Measurements from ENCODE around the gene SYPL1. TPM values are rescaled to one million over a fixed set of nuclear protein-coding genes. Genes with fewer than 3 reads are reported as not detected.

The SYPL1 gene
- polyA plus RNA-seq, 1 of the 3 experiments (the other 2 are of a cell fraction) = 72.4 TPM

DNA sequence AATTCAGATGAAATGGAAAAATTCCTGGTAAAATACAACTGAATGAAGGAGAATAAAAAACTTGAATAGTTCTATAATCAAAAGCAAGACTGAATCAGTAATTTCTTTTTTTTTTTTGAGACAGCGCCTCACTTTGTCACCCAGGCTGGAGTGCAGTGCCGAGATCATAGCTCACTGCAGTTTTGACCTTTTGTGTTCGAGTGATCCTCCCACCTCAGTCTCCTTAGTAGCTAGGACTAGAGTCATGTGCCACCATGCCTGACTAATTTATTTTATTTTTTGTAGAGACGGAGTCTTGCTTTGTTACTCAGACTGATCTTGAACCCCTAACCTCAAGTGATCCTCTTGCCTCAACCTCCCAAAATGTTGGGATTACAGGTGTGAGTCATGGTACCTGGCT lies 26.1 kb downstream of the SYPL1 start:
- POLR2A ChIA-PET = no interaction called here
- WGBS (ENCODE audit: low lambda C conversion rate) = 95% methylated on average over 4 of the region's 4 CpGs
- no peak overlapping the region for H3K27ac ChIP-seq (ENCODE audit: low read depth in 2 of 2, low read length in 1 of 2)
- H3K9me3 ChIP-seq = 0 out of 2 replicates have a peak, but pooled peaks cover 3% of the 10 kb centered on the region
- CTCF ChIA-PET = interaction anchor here (1.1 to 2.0 kb wide), 4 partner anchors 15 to 68 kb away, joined by 3 to 8 read pairs (median 4); no protein-coding TSS in a partner anchor
- DNase-seq = no peak
- H3K4me3 ChIP-seq (ENCODE audit: low read depth in 2 of 2, low read length in 1 of 2) = no peak overlapping the region
- peaks cover 7% of the 10 kb centered on the region for H3F3A ChIP-seq (replicated peaks; ENCODE audit: insufficient read depth)
- TF ChIP-seq CHD2 (IDR thresholded peaks at IDR 0.05; ENCODE audit: low read length, partially characterized antibody) (no peak), YY1 (IDR thresholded peaks at IDR 0.05; ENCODE audit: low read depth) (no peak), FOSL2 (IDR thresholded peaks at IDR 0.05; ENCODE audit: borderline replicate concordance, low read depth) (no peak)
- TF ChIP-seq, protein P1, sequence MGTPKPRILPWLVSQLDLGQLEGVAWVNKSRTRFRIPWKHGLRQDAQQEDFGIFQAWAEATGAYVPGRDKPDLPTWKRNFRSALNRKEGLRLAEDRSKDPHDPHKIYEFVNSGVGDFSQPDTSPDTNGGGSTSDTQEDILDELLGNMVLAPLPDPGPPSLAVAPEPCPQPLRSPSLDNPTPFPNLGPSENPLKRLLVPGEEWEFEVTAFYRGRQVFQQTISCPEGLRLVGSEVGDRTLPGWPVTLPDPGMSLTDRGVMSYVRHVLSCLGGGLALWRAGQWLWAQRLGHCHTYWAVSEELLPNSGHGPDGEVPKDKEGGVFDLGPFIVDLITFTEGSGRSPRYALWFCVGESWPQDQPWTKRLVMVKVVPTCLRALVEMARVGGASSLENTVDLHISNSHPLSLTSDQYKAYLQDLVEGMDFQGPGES (IDR thresholded peaks at IDR 0.05; ENCODE audit: low read depth, low read length) = no peak
- no peak overlapping the region for H3K4me2 ChIP-seq
- H3K79me2 ChIP-seq (ENCODE audit: insufficient read depth) = no peaks in the 10 kb centered on the region
- H3K36me3 ChIP-seq (replicated peaks in 1 of 2; ENCODE audit: control insufficient read depth in 1 of 2, insufficient read depth in 2 of 2, low read length in 1 of 2) = peaks cover 21 to 41% of the 10 kb centered on the region in 2 experiments
- H3K27me3 ChIP-seq (ENCODE audit: insufficient read depth) = no peaks in the 10 kb centered on the region
- H3K9ac ChIP-seq = no peak overlapping the region
- no peak overlapping the region for H2AFZ ChIP-seq (ENCODE audit: low read depth)
- H4K20me1 ChIP-seq (ENCODE audit: insufficient read depth) = no peaks in the 10 kb centered on the region
- H3K4me1 ChIP-seq (ENCODE audit: control insufficient read depth in 1 of 2, insufficient read depth in 2 of 2, low read depth in 1 of 2, low read length in 1 of 2) = no peaks in the 10 kb centered on the region
- no peaks in the 10 kb centered on the region; the same call in 1 of the 2 replicates for H3K9me2 ChIP-seq

DNA sequence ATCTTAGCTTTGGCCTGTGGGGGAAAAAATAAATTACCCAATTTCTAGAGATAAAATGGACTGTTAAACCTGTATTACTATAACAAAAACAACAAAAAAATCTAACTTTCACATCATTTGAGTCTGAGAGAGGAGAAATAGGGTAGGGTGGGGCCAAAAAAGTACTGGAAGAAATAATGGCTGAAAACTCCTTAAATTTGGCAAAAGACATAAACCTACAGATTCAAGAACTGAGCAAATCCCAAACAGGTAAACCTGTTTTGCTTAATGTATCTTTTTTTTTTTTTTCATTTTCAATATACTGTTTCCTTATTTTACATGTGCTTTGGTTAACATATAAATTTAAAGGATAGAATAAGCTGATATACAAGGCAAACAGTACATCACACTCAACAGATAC lies 27.1 kb downstream of the SYPL1 start:
- Histone ChIP-seq H2AFZ (ENCODE audit: low read depth) (no peak overlapping the region), H3K9me2 (no peaks in the 10 kb centered on the region; the same call in 1 of the 2 replicates), H3F3A (replicated peaks; ENCODE audit: insufficient read depth) (peaks cover 7% of the 10 kb centered on the region), H3K9ac (no peak overlapping the region), H3K4me3 (ENCODE audit: low read depth in 2 of 2, low read length in 1 of 2) (no peak overlapping the region), H4K20me1 (ENCODE audit: insufficient read depth) (no peaks in the 10 kb centered on the region), H3K36me3 (replicated peaks in 1 of 2; ENCODE audit: control insufficient read depth in 1 of 2, insufficient read depth in 2 of 2, low read length in 1 of 2) (peaks cover 11 to 31% of the 10 kb centered on the region in 2 experiments), H3K4me2 (no peak overlapping the region), H3K27ac (ENCODE audit: low read depth in 2 of 2, low read length in 1 of 2) (no peak overlapping the region), H3K4me1 (ENCODE audit: control insufficient read depth in 1 of 2, insufficient read depth in 2 of 2, low read depth in 1 of 2, low read length in 1 of 2) (no peaks in the 10 kb centered on the region; a peak in 1 of 4 replicates), H3K79me2 (ENCODE audit: insufficient read depth) (no peaks in the 10 kb centered on the region), H3K27me3 (ENCODE audit: insufficient read depth) (no peaks in the 10 kb centered on the region), H3K9me3 (0 out of 2 replicates have a peak, but pooled peaks cover 3% of the 10 kb centered on the region)
- TF ChIP-seq YY1 (IDR thresholded peaks at IDR 0.05; ENCODE audit: low read depth) (no peak), TAF1 (IDR thresholded peaks at IDR 0.05; ENCODE audit: borderline replicate concordance, low read depth, low read length) (no peak), EZH2phosphoT487 (IDR thresholded peaks at IDR 0.05; ENCODE audit: borderline replicate concordance, low read depth) (no peak), POLR2AphosphoS5 (IDR thresholded peaks at IDR 0.05; ENCODE audit: low read depth, low read length) (no peak), GATA2 (CRISPR knock-in tag; IDR thresholded peaks at IDR 0.05) (no peak), NFIC (IDR thresholded peaks at IDR 0.05; ENCODE audit: borderline replicate concordance) (no peak), MXI1 (IDR thresholded peaks at IDR 0.05; ENCODE audit: low read depth, low read length) (no peak), RAD21 (IDR thresholded peaks at IDR 0.05; ENCODE audit: low read length) (no peak)
- TF ChIP-seq, protein P1 (IDR thresholded peaks at IDR 0.05; ENCODE audit: low read depth, low read length) = no peak
- TF ChIP-seq, protein P2, sequence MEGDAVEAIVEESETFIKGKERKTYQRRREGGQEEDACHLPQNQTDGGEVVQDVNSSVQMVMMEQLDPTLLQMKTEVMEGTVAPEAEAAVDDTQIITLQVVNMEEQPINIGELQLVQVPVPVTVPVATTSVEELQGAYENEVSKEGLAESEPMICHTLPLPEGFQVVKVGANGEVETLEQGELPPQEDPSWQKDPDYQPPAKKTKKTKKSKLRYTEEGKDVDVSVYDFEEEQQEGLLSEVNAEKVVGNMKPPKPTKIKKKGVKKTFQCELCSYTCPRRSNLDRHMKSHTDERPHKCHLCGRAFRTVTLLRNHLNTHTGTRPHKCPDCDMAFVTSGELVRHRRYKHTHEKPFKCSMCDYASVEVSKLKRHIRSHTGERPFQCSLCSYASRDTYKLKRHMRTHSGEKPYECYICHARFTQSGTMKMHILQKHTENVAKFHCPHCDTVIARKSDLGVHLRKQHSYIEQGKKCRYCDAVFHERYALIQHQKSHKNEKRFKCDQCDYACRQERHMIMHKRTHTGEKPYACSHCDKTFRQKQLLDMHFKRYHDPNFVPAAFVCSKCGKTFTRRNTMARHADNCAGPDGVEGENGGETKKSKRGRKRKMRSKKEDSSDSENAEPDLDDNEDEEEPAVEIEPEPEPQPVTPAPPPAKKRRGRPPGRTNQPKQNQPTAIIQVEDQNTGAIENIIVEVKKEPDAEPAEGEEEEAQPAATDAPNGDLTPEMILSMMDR (IDR thresholded peaks at IDR 0.05) = no peak
- TF ChIP-seq, protein P3, sequence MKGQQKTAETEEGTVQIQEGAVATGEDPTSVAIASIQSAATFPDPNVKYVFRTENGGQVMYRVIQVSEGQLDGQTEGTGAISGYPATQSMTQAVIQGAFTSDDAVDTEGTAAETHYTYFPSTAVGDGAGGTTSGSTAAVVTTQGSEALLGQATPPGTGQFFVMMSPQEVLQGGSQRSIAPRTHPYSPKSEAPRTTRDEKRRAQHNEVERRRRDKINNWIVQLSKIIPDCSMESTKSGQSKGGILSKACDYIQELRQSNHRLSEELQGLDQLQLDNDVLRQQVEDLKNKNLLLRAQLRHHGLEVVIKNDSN (IDR thresholded peaks at IDR 0.05; ENCODE audit: borderline replicate concordance, low read depth) = no peak
- POLR2A ChIA-PET = no interaction called here
- DNase-seq = no peak
- CTCF ChIA-PET = interaction anchor here (1.2 to 2.0 kb wide), 6 partner anchors 9 to 69 kb away, joined by 3 to 8 read pairs (median 4); partner anchors contain the start of gene SYPL1

Measured in SK-N-SH (cell line).